ENCODE results near the gene UCK2. TPM values are rescaled to one million over a fixed set of nuclear protein-coding genes. Genes with fewer than 3 reads are reported as not detected.
A peak's percentile ranks its signal among the peaks of the same experiment; 100 is the strongest.

The UCK2 gene
- total RNA-seq, 1 donor from 2014 or later = 62.4 TPM

- TF ChIP-seq CTCF (conservative IDR thresholded peaks at IDR 0.05; ENCODE audit: low read depth, low read length) = no peak
- DNase-seq (ENCODE audit: low read depth) = no peak
Measured at GRCh38 chr1:165888552-165888920, 61.1 kb downstream of the UCK2 start.

GRCh38 chr1:165890684-165891083 lies 63.3 kb downstream of the UCK2 start:
- no peak for TF ChIP-seq CTCF (conservative IDR thresholded peaks at IDR 0.05; ENCODE audit: low read depth, low read length)
- H3K4me3 ChIP-seq (ENCODE audit: low read depth, low read length) = no peak overlapping the region
- no peak for DNase-seq (ENCODE audit: low read depth)

More at GRCh38 chr1:165888552-165888920, 61.1 kb downstream of the UCK2 start:
- H3K4me3 ChIP-seq (ENCODE audit: low read depth, low read length) = no peak overlapping the region

- peak; percentile 36 for DNase-seq (ENCODE audit: low read depth)
- no peak for TF ChIP-seq CTCF (conservative IDR thresholded peaks at IDR 0.05; ENCODE audit: low read depth, low read length)
- H3K4me3 ChIP-seq (ENCODE audit: low read depth, low read length) = no peak overlapping the region
Measured at GRCh38 chr1:165891111-165891860, 63.9 kb downstream of the UCK2 start.

GRCh38 chr1:165892935-165893334 lies 65.5 kb downstream of the UCK2 start:
- no peak for DNase-seq (ENCODE audit: low read depth)
- TF ChIP-seq CTCF (conservative IDR thresholded peaks at IDR 0.05; ENCODE audit: low read depth, low read length) = no peak
- no peak overlapping the region for H3K4me3 ChIP-seq (ENCODE audit: low read depth, low read length)

- DNase-seq (ENCODE audit: low read depth) = no peak
Measured at GRCh38 chr1:165893507-165893906, 66.1 kb downstream of the UCK2 start.

GRCh38 chr1:165894591-165894990 lies 67.2 kb downstream of the UCK2 start:
- no peak overlapping the region for H3K4me3 ChIP-seq (ENCODE audit: low read depth, low read length)
- DNase-seq (ENCODE audit: low read depth) = no peak
- no peak for TF ChIP-seq CTCF (conservative IDR thresholded peaks at IDR 0.05; ENCODE audit: low read depth, low read length)

More at GRCh38 chr1:165893507-165893906, 66.1 kb downstream of the UCK2 start:
- no peak for TF ChIP-seq CTCF (conservative IDR thresholded peaks at IDR 0.05; ENCODE audit: low read depth, low read length)
- H3K4me3 ChIP-seq (ENCODE audit: low read depth, low read length) = no peak overlapping the region

- no peak overlapping the region for H3K4me3 ChIP-seq (ENCODE audit: low read depth, low read length)
- TF ChIP-seq CTCF (conservative IDR thresholded peaks at IDR 0.05; ENCODE audit: low read depth, low read length) = no peak
- no peak for DNase-seq (ENCODE audit: low read depth)
Measured at GRCh38 chr1:165895451-165895871, 68.0 kb downstream of the UCK2 start.
